Neuron (in vitro differentiated cells): Measurements from ENCODE around the gene SNX32.
"Not testable (repeated sequence)": the region's sequence is repeated elsewhere in the genome, so short reads cannot be mapped to it uniquely, and the experiment has no call there.

Experiments used
- H2AFZ ChIP-seq: one replicate; pipeline ENCODE4 v1.6.1; 2013; ENCODE audit warnings: low read depth, mild to moderate bottlenecking, inconsistent platforms, low read length, moderate library complexity
- H3K27me3 ChIP-seq: one replicate; pipeline ENCODE4 v1.6.1; 2013; ENCODE audit warnings: low read length; ENCODE audit not compliant: insufficient read depth
- H3K36me3 ChIP-seq: one replicate; pipeline ENCODE4 v1.6.1; 2013; ENCODE audit warnings: low read length; ENCODE audit not compliant: insufficient read depth
- H3K4me1 ChIP-seq: one replicate; pipeline ENCODE4 v1.6.1; 2013; ENCODE audit warnings: low read length; ENCODE audit not compliant: insufficient read depth
- H3K4me3 ChIP-seq: 2 replicates; pipeline ENCODE4 v1.5.1; 2013; ENCODE audit warnings: mild to moderate bottlenecking, low read length, moderate library complexity
- H3K9me3 ChIP-seq: one replicate; pipeline ENCODE4 v1.6.1; 2013; ENCODE audit warnings: low read length

Gene SNX32

DNA sequence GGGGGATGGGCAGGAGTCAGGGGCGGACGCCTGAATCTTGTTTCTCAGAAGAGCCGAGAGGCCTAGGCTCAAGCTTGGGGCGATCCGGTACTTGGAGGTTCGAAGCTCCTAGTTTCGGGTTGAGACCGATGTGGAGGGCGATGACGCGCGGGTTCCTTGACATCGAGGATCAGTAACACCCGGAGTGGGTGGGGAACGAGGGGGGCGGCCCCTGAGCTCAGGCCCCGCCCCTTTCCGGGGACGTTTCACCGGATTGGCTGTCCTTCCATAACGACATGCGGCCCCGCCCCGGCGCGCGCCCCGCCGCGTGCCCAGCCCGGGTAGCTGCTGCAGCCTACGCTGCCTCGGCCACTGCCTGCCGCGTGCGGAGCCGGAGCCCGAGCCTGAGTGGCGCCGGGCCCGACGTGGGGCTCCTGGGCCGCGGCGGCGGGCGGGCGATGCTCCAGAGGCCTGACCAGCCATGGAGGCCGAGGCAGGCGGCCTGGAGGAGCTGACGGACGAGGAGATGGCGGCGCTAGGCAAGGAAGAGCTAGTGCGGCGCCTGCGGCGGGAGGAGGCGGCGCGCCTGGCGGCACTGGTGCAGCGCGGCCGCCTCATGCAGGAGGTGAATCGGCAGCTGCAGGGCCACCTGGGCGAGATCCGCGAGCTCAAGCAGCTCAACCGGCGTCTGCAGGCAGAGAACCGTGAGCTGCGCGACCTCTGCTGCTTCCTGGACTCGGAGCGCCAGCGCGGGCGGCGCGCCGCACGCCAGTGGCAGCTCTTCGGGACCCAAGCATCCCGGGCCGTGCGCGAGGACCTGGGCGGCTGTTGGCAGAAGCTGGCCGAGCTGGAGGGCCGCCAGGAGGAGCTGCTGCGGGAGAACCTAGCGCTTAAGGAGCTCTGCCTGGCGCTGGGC is 56.8 kb downstream of the SNX32 start, which contains the start of gene CCDC85B:
TSS of gene CCDC85B (plus strand) at position 350 of the 895 bp plus-strand sequence. CDS start at position 461, 111 bp downstream.
- peak within 1 kb of the TSS; percentile 79 for H3K4me3 ChIP-seq
- no peaks in the 10 kb centered on the region for H3K27me3 ChIP-seq
- H3K4me1 ChIP-seq: peaks cover 36% of the 10 kb centered on the region

DNA sequence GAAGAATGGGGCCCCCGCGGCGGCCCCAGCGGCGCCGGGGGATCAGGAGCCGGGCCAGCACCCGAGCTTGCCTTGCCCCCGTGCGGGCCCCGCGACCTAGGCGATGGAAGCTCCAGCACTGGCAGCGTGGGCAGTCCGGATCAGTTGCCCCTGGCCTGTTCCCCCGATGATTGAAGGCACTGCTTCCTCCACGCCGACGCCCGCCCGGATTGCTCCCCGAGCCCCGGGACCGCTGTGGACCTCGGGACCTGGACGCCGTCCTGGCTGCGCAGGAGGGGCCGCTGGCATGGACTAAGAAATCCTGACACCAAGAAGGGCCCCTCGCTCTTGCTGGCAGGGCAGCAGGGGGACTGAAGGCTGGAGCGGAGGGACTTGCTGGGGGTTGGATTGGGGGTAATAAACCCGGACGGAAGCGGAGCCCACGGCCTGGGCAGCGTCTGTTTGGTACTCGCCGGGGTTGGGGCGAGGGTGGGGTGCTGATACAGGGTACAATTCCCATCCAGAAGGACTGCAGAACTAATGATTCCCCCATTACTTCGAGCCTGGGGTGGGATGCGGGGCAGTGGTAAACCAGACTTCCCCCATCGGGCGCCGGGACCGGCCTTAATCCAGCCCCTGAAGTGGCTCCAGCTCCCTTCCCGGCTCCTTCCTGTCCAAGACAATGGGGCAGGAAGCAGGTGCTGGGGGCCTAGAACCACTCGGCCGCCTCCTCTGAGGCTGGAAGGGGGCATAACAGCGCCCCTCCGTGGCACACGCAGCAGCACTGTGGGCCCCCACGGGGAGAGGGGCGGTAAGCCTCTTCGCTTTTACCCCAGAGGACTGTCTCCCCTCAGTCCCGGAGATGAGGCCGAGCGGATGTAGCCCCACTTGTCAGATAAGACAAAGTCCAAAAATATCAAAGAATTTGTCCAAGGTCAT is 57.7 kb downstream of the SNX32 start:
- H2AFZ ChIP-seq: peak overlapping the region; percentile 63
- H3K36me3 ChIP-seq: peaks cover 5% of the 10 kb centered on the region
- H3K4me1 ChIP-seq: peaks cover 36% of the 10 kb centered on the region
- no peaks in the 10 kb centered on the region for H3K27me3 ChIP-seq
- no peaks in the 10 kb centered on the region for H3K9me3 ChIP-seq
- peak overlapping the region; percentile 79 for H3K4me3 ChIP-seq

More for the DNA sequence above, 56.8 kb downstream of the SNX32 start, which contains the start of gene CCDC85B:
- no peaks in the 10 kb centered on the region for H3K9me3 ChIP-seq
- peak within 1 kb of the TSS; percentile 63 for H2AFZ ChIP-seq
- peaks cover 13% of the 10 kb centered on the region for H3K36me3 ChIP-seq

DNA sequence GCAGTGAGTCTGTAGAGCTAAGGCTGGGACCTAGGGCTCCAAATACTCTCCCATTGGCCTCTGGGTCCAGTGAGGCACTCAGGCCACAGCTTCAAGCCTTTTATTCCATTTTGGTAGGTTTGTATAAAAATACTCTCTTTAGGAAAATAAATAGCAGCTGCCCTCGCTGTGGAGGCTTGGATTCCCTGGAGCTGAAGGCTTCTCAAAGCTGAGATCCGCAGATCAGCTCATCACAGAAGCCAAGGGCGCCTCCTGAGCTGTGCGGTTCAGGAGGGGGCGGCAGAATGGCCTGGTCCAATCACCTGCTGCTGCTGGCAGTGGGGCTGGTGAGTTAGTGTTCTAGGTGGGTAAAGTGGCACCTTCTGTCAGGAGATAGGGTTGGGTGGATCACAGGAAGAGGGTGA is 58.4 kb downstream of the SNX32 start:
- H2AFZ ChIP-seq, H3K27me3 ChIP-seq, H3K9me3 ChIP-seq, H3K36me3 ChIP-seq: not testable (repeated sequence)
- Histone ChIP-seq H3K4me1 (peaks cover 32% of the 10 kb centered on the region), H3K4me3 (peak overlapping the region; percentile 79)

DNA sequence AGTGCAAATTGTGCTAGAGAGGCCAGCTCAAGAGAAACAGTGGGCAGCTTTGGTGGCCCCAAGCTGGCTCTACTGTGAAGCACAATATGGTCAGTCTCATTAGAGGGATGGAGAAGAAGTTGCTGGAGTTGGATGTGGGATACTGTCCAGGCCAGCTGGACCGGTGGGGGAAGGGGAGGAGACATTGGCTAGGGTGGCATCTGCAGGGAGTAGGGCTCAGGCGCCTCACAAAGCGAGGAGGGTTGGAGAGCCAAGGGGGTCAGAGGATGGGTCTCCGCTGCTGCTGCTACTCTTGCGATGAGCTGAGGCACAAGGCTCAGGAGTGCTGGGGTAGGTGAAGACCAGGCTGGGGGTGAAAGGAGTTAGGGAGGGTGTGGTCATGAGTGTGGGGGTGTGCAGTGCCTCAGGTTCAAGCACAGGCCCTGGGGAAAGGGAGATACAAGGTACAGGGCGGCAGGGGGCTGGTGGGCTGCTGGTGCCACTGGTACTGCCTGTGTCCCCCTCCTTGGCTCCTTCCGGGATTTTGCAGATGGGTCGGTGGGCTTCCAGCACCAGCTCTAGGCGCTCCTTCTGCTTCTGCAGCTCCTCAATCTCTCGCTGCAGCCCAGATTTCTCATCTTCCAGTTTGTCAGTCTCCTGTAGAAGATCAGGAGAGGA is 59.0 kb downstream of the SNX32 start:
- H3K9me3 ChIP-seq: no peaks in the 10 kb centered on the region
- no peaks in the 10 kb centered on the region for H3K27me3 ChIP-seq
- no peaks in the 10 kb centered on the region for H3K36me3 ChIP-seq
- H2AFZ ChIP-seq: no peak overlapping the region
- no peak overlapping the region for H3K4me3 ChIP-seq
- peaks cover 28% of the 10 kb centered on the region for H3K4me1 ChIP-seq

DNA sequence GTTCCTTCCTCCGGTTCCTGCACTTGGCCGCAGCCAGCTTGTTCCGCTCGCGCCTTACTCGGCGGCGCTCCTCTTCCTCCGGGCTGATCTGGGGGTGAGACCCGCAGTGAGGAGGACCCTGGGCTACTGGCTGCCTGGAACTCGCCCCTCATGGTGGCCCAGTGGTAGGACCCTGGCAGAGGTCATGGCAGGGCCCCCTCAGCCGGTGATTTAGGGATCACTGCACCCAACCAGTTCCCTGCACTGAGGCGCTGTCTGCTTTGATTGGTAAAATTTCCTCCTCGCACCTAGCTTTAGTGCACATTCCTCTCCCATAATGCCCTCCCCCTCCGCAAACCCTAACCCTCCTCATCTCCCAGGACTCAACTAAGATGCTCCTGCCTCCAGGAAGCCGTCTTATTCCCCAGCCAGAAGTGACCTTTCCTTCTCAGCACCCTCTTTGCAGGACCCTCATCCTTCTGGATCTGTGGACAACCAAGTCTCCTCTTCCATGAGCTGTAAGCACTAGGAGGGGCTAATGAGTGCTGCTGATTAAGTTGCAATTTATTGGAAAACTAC is 60.4 kb downstream of the SNX32 start:
- Histone ChIP-seq H3K4me1 (peaks cover 22% of the 10 kb centered on the region), H3K36me3 (no peaks in the 10 kb centered on the region), H2AFZ (no peak overlapping the region), H3K27me3 (no peaks in the 10 kb centered on the region), H3K4me3 (no peak overlapping the region), H3K9me3 (no peaks in the 10 kb centered on the region)

DNA sequence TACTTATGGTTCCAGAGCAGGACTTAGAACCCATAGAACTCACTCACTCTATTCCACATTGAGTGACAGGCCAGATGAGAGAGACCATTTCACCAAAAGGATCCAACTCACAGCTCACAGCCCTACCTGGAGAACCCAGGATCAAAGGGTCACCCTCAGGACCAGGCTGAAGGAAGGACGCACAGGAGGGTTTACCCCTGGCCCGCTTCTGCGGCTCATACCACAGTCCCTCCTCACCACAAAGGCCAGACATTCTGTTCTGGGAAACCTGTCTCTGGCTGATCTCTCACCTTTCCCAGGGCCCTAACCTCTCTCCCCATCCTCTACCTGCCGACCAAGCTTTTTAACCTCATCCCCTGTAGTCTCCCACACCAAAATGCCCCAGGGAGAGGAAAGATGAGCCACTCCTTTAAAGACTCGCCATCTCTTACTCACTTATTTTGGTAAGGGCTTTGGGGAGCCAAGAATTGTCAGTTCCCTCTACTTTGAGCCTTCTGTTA is 61.8 kb downstream of the SNX32 start:
- Histone ChIP-seq H3K27me3 (peaks cover 9% of the 10 kb centered on the region), H3K36me3 (no peaks in the 10 kb centered on the region), H3K9me3 (no peaks in the 10 kb centered on the region), H3K4me1 (peaks cover 12% of the 10 kb centered on the region), H2AFZ (no peak overlapping the region), H3K4me3 (no peak overlapping the region)

DNA sequence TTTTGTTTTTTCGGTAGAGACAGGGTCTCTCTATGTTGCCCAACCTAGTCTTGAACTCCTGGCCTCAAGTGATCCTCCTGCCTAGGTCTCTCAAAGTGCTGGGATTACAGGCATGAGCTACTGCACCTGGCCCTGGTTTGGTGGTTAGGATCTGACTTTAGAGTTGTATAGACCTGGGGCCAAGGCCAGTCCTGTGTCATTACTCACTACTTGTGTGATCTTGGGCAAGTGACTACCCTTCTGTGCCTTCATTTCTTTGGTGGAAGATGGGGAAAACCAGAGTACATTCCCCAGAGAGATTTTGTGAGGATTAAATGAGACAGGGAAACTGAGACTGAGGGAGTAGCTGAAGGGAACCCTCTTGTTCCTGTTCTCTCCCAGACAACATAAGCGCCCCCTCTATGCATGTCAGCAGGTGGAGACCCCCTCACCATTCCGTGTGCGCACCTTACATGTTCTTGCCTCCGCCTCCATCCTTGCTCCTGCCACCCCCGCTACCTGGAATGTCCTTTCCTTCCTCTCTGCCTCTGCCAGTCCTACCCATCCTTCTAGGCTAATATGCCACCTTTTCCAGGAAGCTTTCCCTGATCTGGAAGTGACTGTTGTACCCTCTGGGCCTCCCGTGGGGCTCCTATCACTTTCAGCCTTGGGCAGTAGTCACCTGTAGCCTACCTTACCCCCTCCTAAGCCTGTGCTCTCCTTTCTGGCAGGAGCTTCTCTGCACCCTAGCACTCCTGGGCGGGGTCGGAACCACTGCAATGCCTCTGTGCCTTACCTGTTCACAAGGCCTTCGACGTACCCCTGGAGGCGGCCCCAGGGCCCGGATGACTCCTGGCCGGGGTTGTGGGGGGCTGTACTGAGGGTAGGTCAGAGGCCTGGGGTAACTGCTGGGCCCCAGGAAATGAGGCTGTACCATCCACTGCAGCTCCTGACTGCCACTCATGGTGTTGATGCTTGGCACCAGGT is 62.6 kb downstream of the SNX32 start:
- H3K9me3 ChIP-seq: no peaks in the 10 kb centered on the region

DNA sequence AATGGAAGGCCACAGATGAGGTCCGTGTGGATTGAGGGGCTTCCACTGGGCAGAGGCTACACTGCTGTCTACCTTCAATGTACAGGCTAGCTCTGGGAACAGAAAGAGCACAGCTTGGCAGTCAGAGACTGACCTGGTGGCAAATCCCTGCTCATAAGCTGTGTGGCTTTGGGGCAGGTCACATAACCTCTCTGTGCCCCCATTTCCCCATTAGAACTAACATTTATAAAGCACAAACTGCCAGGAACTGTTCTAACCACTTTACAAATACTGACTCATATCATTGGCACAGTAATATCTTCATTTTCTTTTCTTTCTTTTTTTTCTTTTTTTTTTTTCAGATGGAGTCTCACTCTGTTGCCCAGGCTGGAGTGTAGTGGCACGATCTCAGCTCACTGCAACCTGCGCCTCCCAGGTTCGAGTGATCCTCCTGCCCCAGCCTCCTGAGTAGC is 63.3 kb downstream of the SNX32 start:
- H3K27me3 ChIP-seq: peaks cover 16% of the 10 kb centered on the region
- H3K9me3 ChIP-seq: no peaks in the 10 kb centered on the region
- H3K4me3 ChIP-seq: no peak overlapping the region
- H3K36me3 ChIP-seq: no peaks in the 10 kb centered on the region
- H3K4me1 ChIP-seq: peaks cover 3% of the 10 kb centered on the region
- H2AFZ ChIP-seq: no peak overlapping the region

More for the DNA sequence above, 62.6 kb downstream of the SNX32 start:
- H3K36me3 ChIP-seq: no peaks in the 10 kb centered on the region
- peaks cover 13% of the 10 kb centered on the region for H3K27me3 ChIP-seq
- H3K4me3 ChIP-seq: no peak overlapping the region
- H2AFZ ChIP-seq: no peak overlapping the region
- peaks cover 10% of the 10 kb centered on the region for H3K4me1 ChIP-seq

DNA sequence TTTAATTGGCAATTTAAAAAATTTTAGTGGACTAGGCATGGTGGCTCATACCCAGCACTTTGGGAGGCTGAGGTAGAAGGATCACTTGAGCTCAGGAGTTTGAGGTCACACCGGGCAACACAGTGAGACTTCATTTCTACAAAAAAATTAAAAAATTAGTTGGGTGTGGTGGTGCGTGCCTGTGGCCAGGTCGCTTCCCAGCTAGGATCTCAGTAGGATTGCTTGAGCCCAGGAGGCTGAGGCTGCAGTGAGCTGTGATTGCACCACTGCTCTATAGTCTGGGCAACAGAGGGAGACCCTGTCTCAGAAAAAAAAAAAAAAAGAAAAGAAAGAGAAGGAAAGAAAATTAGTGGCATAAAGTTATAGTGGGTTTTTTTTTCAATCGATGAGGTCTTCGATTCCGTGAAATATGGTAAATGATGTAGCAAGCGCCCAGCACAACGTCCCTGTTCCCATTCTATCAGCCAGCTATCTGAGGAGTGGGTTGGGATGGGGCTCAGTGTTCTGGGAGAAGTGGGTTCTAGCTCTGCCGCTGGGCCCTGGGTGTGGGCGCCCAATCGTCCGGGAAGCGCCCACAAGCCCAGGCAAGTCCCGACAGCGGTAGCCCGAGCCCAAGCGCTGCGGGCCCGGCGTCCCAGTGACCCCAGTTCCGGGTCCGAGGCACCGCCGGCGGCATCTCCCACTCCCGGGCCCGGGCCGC is 65.0 kb downstream of the SNX32 start:
- Histone ChIP-seq H3K36me3 (no peaks in the 10 kb centered on the region), H3K4me1 (peaks cover 13% of the 10 kb centered on the region), H3K27me3 (peaks cover 21% of the 10 kb centered on the region), H3K9me3 (no peaks in the 10 kb centered on the region), H3K4me3 (no peak overlapping the region), H2AFZ (no peak overlapping the region)

DNA sequence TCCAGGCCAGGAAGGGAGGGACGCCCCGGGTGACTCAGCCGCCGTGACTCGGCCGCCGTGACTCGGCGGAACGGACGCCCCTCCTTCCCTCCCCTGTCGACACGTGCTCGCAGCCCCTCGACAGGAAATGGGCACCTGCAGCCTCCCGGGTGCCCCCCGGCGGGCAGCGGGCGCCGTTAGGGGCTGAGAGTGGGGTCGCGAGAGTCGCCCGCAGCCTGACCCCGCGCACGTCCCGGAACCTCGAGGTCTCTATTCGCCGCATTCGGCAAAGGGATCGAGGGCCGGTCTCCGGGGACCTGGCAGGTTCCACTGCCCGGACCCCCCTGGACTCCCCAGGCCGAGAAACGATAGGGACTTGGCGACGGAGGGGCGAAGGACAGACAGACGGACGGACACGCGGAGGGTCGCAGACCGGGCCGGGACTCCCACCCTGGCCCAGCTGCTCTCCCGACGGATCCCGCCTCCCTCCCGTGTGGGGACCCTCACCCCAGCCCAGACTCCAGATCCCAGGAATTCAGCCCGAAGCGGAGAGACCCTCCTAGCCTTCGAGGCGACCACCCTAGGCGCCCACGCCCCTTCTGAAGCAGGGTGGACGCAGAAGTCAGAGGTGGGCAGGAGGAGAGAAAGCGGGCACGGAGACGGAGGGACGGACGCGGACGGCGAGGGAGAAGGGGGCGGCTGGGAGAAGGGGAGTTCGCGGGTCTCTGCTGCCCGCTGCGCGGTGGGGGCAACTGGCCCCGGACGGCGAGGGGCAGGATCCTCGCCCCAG is 65.8 kb downstream of the SNX32 start:
- peaks cover 21% of the 10 kb centered on the region for H3K27me3 ChIP-seq
- peaks cover 13% of the 10 kb centered on the region for H3K4me1 ChIP-seq
- no peaks in the 10 kb centered on the region for H3K9me3 ChIP-seq
- no peaks in the 10 kb centered on the region for H3K36me3 ChIP-seq
- H3K4me3 ChIP-seq: peak overlapping the region; percentile 37
- H2AFZ ChIP-seq: peak overlapping the region; percentile 59
